Transverse colon (tissue), 4 donors: Measurements from ENCODE around the gene CIB1.

Source experiments
- EP300 ChIP-seq: sonication (generic); formaldehyde crosslinking; IDR thresholded peaks from one replicate; pipeline ENCODE4 v1.6.1; 2017; ENCODE audit warnings: antibody characterized with exemption, low read depth
- POLR2A ChIP-seq: fragments of 450-650 bp; IDR thresholded peaks from one replicate; pipeline ENCODE4 v1.6.1; 2016; ENCODE audit warnings: antibody characterized with exemption, mild to moderate bottlenecking, moderate library complexity
- POLR2AphosphoS5 ChIP-seq, 3 donors: sonication (generic); formaldehyde crosslinking; IDR thresholded peaks; one replicate each; pipeline ENCODE4 v1.6.1; 2016; ENCODE audit warnings: antibody characterized with exemption in 3 of 3
- TF ChIP-seq, protein P1 (sequence below), 5 experiments: fragments of 200-600 bp in 3 of 5; fragments of 450-650 bp in 2 of 5; sonication (generic) in 3 of 5; IDR thresholded peaks; 1 replicate in 2 of 5; 2 replicates in 3 of 5; pipeline ENCODE4 v1.5.1; 2016 to 2017; ENCODE audit warnings: antibody characterized with exemption in 5 of 5, inconsistent platforms in 3 of 5, mild to moderate bottlenecking in 2 of 5, moderate library complexity in 1 of 5

DNA sequence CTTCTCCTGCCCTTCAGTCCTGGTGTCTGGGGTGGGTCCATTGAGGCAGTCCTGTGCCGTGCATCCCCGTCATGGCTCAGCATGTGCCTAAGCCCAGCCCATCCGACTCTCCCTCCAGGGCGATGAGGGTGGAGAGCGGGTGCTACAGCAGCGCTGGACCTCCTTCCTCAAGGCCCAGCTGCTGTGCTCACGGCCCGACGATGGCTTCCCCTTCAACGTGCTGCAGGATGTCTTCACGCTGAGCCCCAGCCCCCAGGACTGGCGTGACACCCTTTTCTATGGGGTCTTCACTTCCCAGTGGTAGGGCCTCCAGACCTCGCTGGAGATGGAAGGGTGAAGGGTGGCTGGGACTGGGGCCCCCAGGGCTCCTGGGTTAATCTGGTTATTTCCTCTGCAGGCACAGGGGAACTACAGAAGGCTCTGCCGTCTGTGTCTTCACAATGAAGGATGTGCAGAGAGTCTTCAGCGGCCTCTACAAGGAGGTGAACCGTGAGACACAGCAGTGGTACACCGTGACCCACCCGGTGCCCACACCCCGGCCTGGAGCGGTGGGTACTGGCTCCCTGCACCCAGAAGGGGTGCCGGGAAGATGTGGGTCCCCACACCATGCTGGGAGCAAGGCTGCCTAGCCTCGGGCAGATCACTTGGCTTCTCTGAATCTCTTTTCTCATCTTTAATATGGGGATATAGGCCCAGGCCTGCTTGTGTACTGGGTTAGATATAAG lies 10.1 kb downstream of the CIB1 start:
- TF ChIP-seq EP300 = no peak
- TF ChIP-seq, protein P1, sequence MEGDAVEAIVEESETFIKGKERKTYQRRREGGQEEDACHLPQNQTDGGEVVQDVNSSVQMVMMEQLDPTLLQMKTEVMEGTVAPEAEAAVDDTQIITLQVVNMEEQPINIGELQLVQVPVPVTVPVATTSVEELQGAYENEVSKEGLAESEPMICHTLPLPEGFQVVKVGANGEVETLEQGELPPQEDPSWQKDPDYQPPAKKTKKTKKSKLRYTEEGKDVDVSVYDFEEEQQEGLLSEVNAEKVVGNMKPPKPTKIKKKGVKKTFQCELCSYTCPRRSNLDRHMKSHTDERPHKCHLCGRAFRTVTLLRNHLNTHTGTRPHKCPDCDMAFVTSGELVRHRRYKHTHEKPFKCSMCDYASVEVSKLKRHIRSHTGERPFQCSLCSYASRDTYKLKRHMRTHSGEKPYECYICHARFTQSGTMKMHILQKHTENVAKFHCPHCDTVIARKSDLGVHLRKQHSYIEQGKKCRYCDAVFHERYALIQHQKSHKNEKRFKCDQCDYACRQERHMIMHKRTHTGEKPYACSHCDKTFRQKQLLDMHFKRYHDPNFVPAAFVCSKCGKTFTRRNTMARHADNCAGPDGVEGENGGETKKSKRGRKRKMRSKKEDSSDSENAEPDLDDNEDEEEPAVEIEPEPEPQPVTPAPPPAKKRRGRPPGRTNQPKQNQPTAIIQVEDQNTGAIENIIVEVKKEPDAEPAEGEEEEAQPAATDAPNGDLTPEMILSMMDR (IDR thresholded peaks at IDR 0.05) = no peak
- TF ChIP-seq POLR2AphosphoS5 (IDR thresholded peaks at IDR 0.05) = no peak
- TF ChIP-seq POLR2A = no peak
